ENCODE results near the gene XPNPEP1.

DNA sequence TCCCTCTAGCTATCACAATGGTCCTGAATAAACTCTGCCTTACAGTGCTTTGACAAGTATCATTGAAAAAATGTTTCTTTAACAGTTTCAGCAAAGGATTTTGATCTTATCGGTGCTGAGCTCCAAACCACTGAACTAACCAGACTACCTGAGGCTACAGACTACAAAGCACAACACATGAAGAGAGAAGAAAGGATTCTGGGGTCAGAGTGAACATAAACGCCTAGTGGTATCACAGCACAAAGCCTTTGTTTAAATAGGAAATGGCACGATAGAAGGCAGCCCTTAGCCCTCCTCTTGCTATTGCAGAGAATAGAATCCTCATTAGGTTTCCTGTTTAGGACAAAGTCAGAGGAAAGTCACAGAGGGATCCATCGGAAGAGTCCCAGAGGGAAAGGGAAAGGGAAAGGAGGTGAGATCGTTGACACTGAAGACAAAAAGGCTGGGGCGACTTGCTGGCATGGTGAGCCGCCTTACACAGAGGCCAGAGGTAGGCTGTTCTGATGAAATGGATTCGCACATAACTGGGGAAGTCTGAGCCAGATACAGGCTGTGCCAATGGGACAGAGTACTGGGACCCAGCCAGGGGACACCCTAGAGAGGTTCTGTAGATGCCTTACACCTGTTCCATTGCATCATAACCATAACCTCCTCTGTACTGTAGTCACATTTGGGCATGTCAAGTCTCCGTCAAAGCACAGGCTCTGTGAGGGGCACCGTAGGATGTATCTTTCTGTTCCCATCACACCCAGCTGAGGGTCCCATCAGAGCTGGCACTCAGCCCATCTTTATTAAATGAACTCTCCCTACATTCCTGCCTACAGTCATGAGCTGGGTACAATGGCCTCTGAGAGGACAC is 71.5 kb downstream of the XPNPEP1 start:
- TF ChIP-seq, protein P1, sequence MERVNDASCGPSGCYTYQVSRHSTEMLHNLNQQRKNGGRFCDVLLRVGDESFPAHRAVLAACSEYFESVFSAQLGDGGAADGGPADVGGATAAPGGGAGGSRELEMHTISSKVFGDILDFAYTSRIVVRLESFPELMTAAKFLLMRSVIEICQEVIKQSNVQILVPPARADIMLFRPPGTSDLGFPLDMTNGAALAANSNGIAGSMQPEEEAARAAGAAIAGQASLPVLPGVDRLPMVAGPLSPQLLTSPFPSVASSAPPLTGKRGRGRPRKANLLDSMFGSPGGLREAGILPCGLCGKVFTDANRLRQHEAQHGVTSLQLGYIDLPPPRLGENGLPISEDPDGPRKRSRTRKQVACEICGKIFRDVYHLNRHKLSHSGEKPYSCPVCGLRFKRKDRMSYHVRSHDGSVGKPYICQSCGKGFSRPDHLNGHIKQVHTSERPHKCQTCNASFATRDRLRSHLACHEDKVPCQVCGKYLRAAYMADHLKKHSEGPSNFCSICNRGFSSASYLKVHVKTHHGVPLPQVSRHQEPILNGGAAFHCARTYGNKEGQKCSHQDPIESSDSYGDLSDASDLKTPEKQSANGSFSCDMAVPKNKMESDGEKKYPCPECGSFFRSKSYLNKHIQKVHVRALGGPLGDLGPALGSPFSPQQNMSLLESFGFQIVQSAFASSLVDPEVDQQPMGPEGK (CRISPR knock-in tag; IDR thresholded peaks at IDR 0.05; ENCODE audit: borderline replicate concordance) = no peak
- TF ChIP-seq ESRRG (CRISPR knock-in tag; IDR thresholded peaks at IDR 0.05) (no peak), ZNF8 (CRISPR knock-in tag; IDR thresholded peaks at IDR 0.05) (no peak), ZFP30 (CRISPR knock-in tag; IDR thresholded peaks at IDR 0.05) (no peak), ZNF70 (CRISPR knock-in tag; IDR thresholded peaks at IDR 0.05) (no peak), PPARA (CRISPR knock-in tag; IDR thresholded peaks at IDR 0.05; ENCODE audit: borderline replicate concordance) (no peak), ZC3H10 (CRISPR knock-in tag; IDR thresholded peaks at IDR 0.05) (no peak), OSR1 (CRISPR knock-in tag; IDR thresholded peaks at IDR 0.05) (no peak), ARNTL (CRISPR knock-in tag; IDR thresholded peaks at IDR 0.05; ENCODE audit: borderline replicate concordance, low read depth) (no peak), SNAI2 (CRISPR knock-in tag; IDR thresholded peaks at IDR 0.05) (no peak)
- TF ChIP-seq, protein P2, sequence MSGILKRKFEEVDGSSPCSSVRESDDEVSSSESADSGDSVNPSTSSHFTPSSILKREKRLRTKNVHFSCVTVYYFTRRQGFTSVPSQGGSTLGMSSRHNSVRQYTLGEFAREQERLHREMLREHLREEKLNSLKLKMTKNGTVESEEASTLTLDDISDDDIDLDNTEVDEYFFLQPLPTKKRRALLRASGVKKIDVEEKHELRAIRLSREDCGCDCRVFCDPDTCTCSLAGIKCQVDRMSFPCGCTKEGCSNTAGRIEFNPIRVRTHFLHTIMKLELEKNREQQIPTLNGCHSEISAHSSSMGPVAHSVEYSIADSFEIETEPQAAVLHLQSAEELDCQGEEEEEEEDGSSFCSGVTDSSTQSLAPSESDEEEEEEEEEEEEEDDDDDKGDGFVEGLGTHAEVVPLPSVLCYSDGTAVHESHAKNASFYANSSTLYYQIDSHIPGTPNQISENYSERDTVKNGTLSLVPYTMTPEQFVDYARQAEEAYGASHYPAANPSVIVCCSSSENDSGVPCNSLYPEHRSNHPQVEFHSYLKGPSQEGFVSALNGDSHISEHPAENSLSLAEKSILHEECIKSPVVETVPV (CRISPR knock-in tag; IDR thresholded peaks at IDR 0.05) = no peak
- TF ChIP-seq, protein P3, sequence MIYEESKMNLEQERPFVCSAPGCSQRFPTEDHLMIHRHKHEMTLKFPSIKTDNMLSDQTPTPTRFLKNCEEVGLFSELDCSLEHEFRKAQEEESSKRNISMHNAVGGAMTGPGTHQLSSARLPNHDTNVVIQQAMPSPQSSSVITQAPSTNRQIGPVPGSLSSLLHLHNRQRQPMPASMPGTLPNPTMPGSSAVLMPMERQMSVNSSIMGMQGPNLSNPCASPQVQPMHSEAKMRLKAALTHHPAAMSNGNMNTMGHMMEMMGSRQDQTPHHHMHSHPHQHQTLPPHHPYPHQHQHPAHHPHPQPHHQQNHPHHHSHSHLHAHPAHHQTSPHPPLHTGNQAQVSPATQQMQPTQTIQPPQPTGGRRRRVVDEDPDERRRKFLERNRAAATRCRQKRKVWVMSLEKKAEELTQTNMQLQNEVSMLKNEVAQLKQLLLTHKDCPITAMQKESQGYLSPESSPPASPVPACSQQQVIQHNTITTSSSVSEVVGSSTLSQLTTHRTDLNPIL (CRISPR knock-in tag; IDR thresholded peaks at IDR 0.05; ENCODE audit: low read depth) = no peak

Data from SK-N-SH treated with all-trans-retinoic acid at 6 μM for 48 hours (cell line).